ENCODE results near the gene FOXB2. TPM values are rescaled to one million over a fixed set of nuclear protein-coding genes. Genes with fewer than 3 reads are reported as not detected.

Gene FOXB2
- total RNA-seq, 2 experiments from 2014 or later, result not detected

GRCh38 chr9:77018058-77018968 is 1.1 kb upstream of the FOXB2 start:
- H3K27me3 Mint-ChIP-seq, result peaks cover 84% of the 10 kb centered on the region
- intact Hi-C loops (cut with micrococcal nuclease), result no loop called here
- no peak overlapping the region for H3K27ac Mint-ChIP-seq
- DNase-seq, result no peak
- H3K36me3 Mint-ChIP-seq, result peaks cover 2% of the 10 kb centered on the region
- no peaks in the 10 kb centered on the region for H3K9me3 Mint-ChIP-seq
- H3K4me3 Mint-ChIP-seq, result no peak overlapping the region
- peaks cover 33% of the 10 kb centered on the region for H3K4me1 Mint-ChIP-seq (ENCODE audit: low read depth)
- POLR2A ChIA-PET, result no interaction called here
- CTCF ChIA-PET, result no interaction called here

- intact Hi-C loops (cut with micrococcal nuclease), result no loop called here
Measured at GRCh38 chr9:77018969-77019235, 553 bp upstream of the FOXB2 start.

GRCh38 chr9:77019926-77020412 is 514 bp downstream of the FOXB2 start:
- no peaks in the 10 kb centered on the region for H3K9me3 Mint-ChIP-seq
- intact Hi-C loops (cut with micrococcal nuclease), result loop anchor here (5.0 kb wide), 1 partner anchor 132 kb away; no protein-coding TSS in a partner anchor
- no peak for DNase-seq
- peaks cover 75% of the 10 kb centered on the region for H3K27me3 Mint-ChIP-seq
- H3K4me3 Mint-ChIP-seq, result peak overlapping the region; percentile 28
- ChIA-PET CTCF (no interaction called here), POLR2A (no interaction called here)
- H3K4me1 Mint-ChIP-seq (ENCODE audit: low read depth), result peaks cover 33% of the 10 kb centered on the region
- H3K27ac Mint-ChIP-seq, result peak overlapping the region; percentile 28
- peaks cover 2% of the 10 kb centered on the region for H3K36me3 Mint-ChIP-seq

More at GRCh38 chr9:77018969-77019235, 553 bp upstream of the FOXB2 start:
- Mint-ChIP-seq H3K4me3 (no peak overlapping the region), H3K27me3 (peaks cover 84% of the 10 kb centered on the region), H3K36me3 (peaks cover 2% of the 10 kb centered on the region), H3K9me3 (no peaks in the 10 kb centered on the region), H3K27ac (no peak overlapping the region), H3K4me1 (ENCODE audit: low read depth) (peaks cover 33% of the 10 kb centered on the region)
- POLR2A ChIA-PET, result no interaction called here
- no peak for DNase-seq
- CTCF ChIA-PET, result no interaction called here

- intact Hi-C loops (cut with micrococcal nuclease), result loop anchor here (1.0 to 5.0 kb wide), 2 partner anchors 8 to 132 kb away; no protein-coding TSS in a partner anchor
- no peak for DNase-seq
- Mint-ChIP-seq H3K4me1 (ENCODE audit: low read depth) (peaks cover 33% of the 10 kb centered on the region), H3K4me3 (peak overlapping the region; percentile 16), H3K9me3 (no peaks in the 10 kb centered on the region), H3K27me3 (peaks cover 72% of the 10 kb centered on the region), H3K36me3 (peaks cover 2% of the 10 kb centered on the region), H3K27ac (no peak overlapping the region)
- POLR2A ChIA-PET, result no interaction called here
- CTCF ChIA-PET, result no interaction called here
Measured at GRCh38 chr9:77020413-77021290, 1.2 kb downstream of the FOXB2 start.

GRCh38 chr9:77021291-77021894 is 1.9 kb downstream of the FOXB2 start:
- Mint-ChIP-seq H3K27ac (no peak overlapping the region), H3K9me3 (no peaks in the 10 kb centered on the region), H3K4me3 (no peak overlapping the region), H3K27me3 (peaks cover 70% of the 10 kb centered on the region), H3K36me3 (peaks cover 2% of the 10 kb centered on the region), H3K4me1 (ENCODE audit: low read depth) (peaks cover 33% of the 10 kb centered on the region)
- intact Hi-C loops (cut with micrococcal nuclease), result loop anchor here (1.0 to 5.0 kb wide), 2 partner anchors 9 to 131 kb away; no protein-coding TSS in a partner anchor
- CTCF ChIA-PET, result no interaction called here
- POLR2A ChIA-PET, result no interaction called here
- no peak for DNase-seq

- POLR2A ChIA-PET, result no interaction called here
- CTCF ChIA-PET, result no interaction called here
- H3K27ac Mint-ChIP-seq, result peak overlapping the region; percentile 7
Measured at GRCh38 chr9:77021922-77022782, 2.7 kb downstream of the FOXB2 start.

GRCh38 chr9:77022783-77023440 is 3.5 kb downstream of the FOXB2 start:
- CTCF ChIA-PET, result no interaction called here
- DNase-seq, result no peak
- H3K27ac Mint-ChIP-seq, result no peak overlapping the region
- H3K9me3 Mint-ChIP-seq, result no peaks in the 10 kb centered on the region
- POLR2A ChIA-PET, result no interaction called here
- intact Hi-C loops (cut with micrococcal nuclease), result loop anchor here (5.0 kb wide), 1 partner anchor 129 kb away; no protein-coding TSS in a partner anchor
- H3K36me3 Mint-ChIP-seq, result peaks cover 2% of the 10 kb centered on the region
- H3K4me1 Mint-ChIP-seq (ENCODE audit: low read depth), result peaks cover 31% of the 10 kb centered on the region
- H3K4me3 Mint-ChIP-seq, result no peak overlapping the region
- peaks cover 55% of the 10 kb centered on the region for H3K27me3 Mint-ChIP-seq

More at GRCh38 chr9:77021922-77022782, 2.7 kb downstream of the FOXB2 start:
- DNase-seq, result no peak
- Mint-ChIP-seq H3K9me3 (no peaks in the 10 kb centered on the region), H3K4me1 (ENCODE audit: low read depth) (peaks cover 33% of the 10 kb centered on the region), H3K27me3 (peaks cover 63% of the 10 kb centered on the region), H3K36me3 (peaks cover 2% of the 10 kb centered on the region), H3K4me3 (peak overlapping the region; percentile 1)
- intact Hi-C loops (cut with micrococcal nuclease), result loop anchor here (1.0 to 5.0 kb wide), 2 partner anchors 10 to 130 kb away; no protein-coding TSS in a partner anchor

GRCh38 chr9:77023726-77024125 is 4.3 kb downstream of the FOXB2 start:
- ChIA-PET POLR2A (no interaction called here), CTCF (no interaction called here)
- H3K4me1 Mint-ChIP-seq (ENCODE audit: low read depth), result peaks cover 28% of the 10 kb centered on the region
- peaks cover 53% of the 10 kb centered on the region for H3K27me3 Mint-ChIP-seq
- no peak for DNase-seq
- H3K4me3 Mint-ChIP-seq, result no peak overlapping the region
- H3K36me3 Mint-ChIP-seq, result peaks cover 2% of the 10 kb centered on the region
- H3K9me3 Mint-ChIP-seq, result no peaks in the 10 kb centered on the region
- intact Hi-C loops (cut with micrococcal nuclease), result loop anchor here (5.0 kb wide), 1 partner anchor 129 kb away; no protein-coding TSS in a partner anchor
- H3K27ac Mint-ChIP-seq, result no peak overlapping the region

GRCh38 chr9:77024776-77025545 is 5.5 kb downstream of the FOXB2 start:
- Mint-ChIP-seq H3K36me3 (no peaks in the 10 kb centered on the region), H3K9me3 (no peaks in the 10 kb centered on the region), H3K4me3 (no peak overlapping the region), H3K4me1 (ENCODE audit: low read depth) (peaks cover 18% of the 10 kb centered on the region), H3K27me3 (peaks cover 41% of the 10 kb centered on the region), H3K27ac (no peak overlapping the region)
- ChIA-PET CTCF (interaction anchor here (1.0 to 1.7 kb wide), 2 partner anchors 10 to 114 kb away, joined by 3 to 4 read pairs; no protein-coding TSS in a partner anchor), POLR2A (no interaction called here)
- DNase-seq, result no peak
- intact Hi-C loops (cut with micrococcal nuclease), result loop anchor here (5.0 kb wide), 1 partner anchor 127 kb away; no protein-coding TSS in a partner anchor

- H3K4me3 Mint-ChIP-seq, result no peak overlapping the region
- no peak overlapping the region for H3K27ac Mint-ChIP-seq
- ChIA-PET POLR2A (no interaction called here), CTCF (no interaction called here)
- no peaks in the 10 kb centered on the region for H3K36me3 Mint-ChIP-seq
- intact Hi-C loops (cut with micrococcal nuclease), result no loop called here
- no peak for DNase-seq
- no peaks in the 10 kb centered on the region for H3K4me1 Mint-ChIP-seq (ENCODE audit: low read depth)
- H3K9me3 Mint-ChIP-seq, result no peaks in the 10 kb centered on the region
- peaks cover 30% of the 10 kb centered on the region for H3K27me3 Mint-ChIP-seq
Measured at GRCh38 chr9:77028478-77028877, 9.0 kb downstream of the FOXB2 start.

Measured in activated CD4-positive, alpha-beta memory T cell treated with anti-CD3 and anti-CD28 coated beads for 36 hours (primary cell).